ENCODE data around the gene GPC6.

GRCh38 chr13:93388701-93389100 is 162.1 kb downstream of the GPC6 start:
- no peak for TF ChIP-seq CTCF (IDR thresholded peaks at IDR 0.05; ENCODE audit: extremely low read depth in 1 of 2, insufficient read depth in 1 of 2, low read depth in 1 of 2, low read length in 2 of 2)
- no peak for TF ChIP-seq EZH2 (IDR thresholded peaks at IDR 0.05; ENCODE audit: borderline replicate concordance, low read depth, low read length, severe bottlenecking)
- no peak for TF ChIP-seq POLR2A (IDR thresholded peaks at IDR 0.05; ENCODE audit: low read depth, low read length)
- TF ChIP-seq GATA2 (IDR thresholded peaks at IDR 0.05; ENCODE audit: insufficient read depth, insufficient read length, low read depth, low read length): no peak
- no peak for TF ChIP-seq MAX (IDR thresholded peaks at IDR 0.05; ENCODE audit: insufficient read depth, insufficient read length)
- no peak for TF ChIP-seq POLR2AphosphoS5 (IDR thresholded peaks at IDR 0.05; ENCODE audit: insufficient read depth, low read depth, low read length)
- no peak for TF ChIP-seq JUN (IDR thresholded peaks at IDR 0.05; ENCODE audit: borderline replicate concordance, insufficient read depth, insufficient read length, low read depth)

All from endothelial cell of umbilical vein (primary cell).